Activated gamma-delta T cell treated with anti-CD3 and anti-CD28 coated beads, Interleukin-2, amount 50 U/mL, for 16 hours (primary cell): ENCODE results near the gene RUFY4.
"Not testable (repeated sequence)": the region's sequence is repeated elsewhere in the genome, so short reads cannot be mapped to it uniquely, and the experiment has no call there.

Source experiments
- DNase-seq: peaks from one replicate; pipeline ENCODE4 v3.0.0-alpha.2; 2020; ENCODE audit warnings: low read depth

RUFY4 gene

GRCh38 chr2:218089259-218089658 is 20.2 kb downstream of the RUFY4 start:
- DNase-seq = no peak

- DNase-seq = no peak
Measured at GRCh38 chr2:218091746-218092145, 22.7 kb downstream of the RUFY4 start.

GRCh38 chr2:218093879-218094278 is 24.8 kb downstream of the RUFY4 start:
- no peak for DNase-seq

GRCh38 chr2:218095853-218096252 is 26.8 kb downstream of the RUFY4 start:
- no peak for DNase-seq

- no peak for DNase-seq
Measured at GRCh38 chr2:218097975-218098374, 28.9 kb downstream of the RUFY4 start.

GRCh38 chr2:218108834-218109233 is 39.8 kb downstream of the RUFY4 start:
- not testable (repeated sequence) for DNase-seq

- DNase-seq = not testable (repeated sequence)
Measured at GRCh38 chr2:218121789-218122188, 52.7 kb downstream of the RUFY4 start.

GRCh38 chr2:218122286-218122685 is 53.2 kb downstream of the RUFY4 start:
- not testable (repeated sequence) for DNase-seq

- DNase-seq = no peak
Measured at GRCh38 chr2:218123986-218124385, 54.9 kb downstream of the RUFY4 start.

GRCh38 chr2:218125095-218125494 is 56.0 kb downstream of the RUFY4 start:
- no peak for DNase-seq

- DNase-seq = no peak
Measured at GRCh38 chr2:218125626-218126080, 56.6 kb downstream of the RUFY4 start, which contains the start of gene CXCR2. TSS of gene CXCR2 (plus strand) at chr2:218126028. CDS start at chr2:218134802, 8,774 bp downstream.

- no peak for DNase-seq
Measured at GRCh38 chr2:218127929-218128455, 58.9 kb downstream of the RUFY4 start.

GRCh38 chr2:218128781-218129457 is 59.9 kb downstream of the RUFY4 start:
- DNase-seq = no peak

- no peak for DNase-seq
Measured at GRCh38 chr2:218129458-218130135, 60.5 kb downstream of the RUFY4 start.

GRCh38 chr2:218130377-218130776 is 61.3 kb downstream of the RUFY4 start:
- DNase-seq = no peak

- no peak for DNase-seq
Measured at GRCh38 chr2:218130822-218131221, 61.8 kb downstream of the RUFY4 start.

GRCh38 chr2:218137514-218137913 is 68.5 kb downstream of the RUFY4 start:
- DNase-seq = no peak

GRCh38 chr2:218138047-218138446 is 69.0 kb downstream of the RUFY4 start:
- DNase-seq = no peak
